ENCODE measurements around the gene POLR2F. TPM values are rescaled to one million over a fixed set of nuclear protein-coding genes. Genes with fewer than 3 reads are reported as not detected.
A peak's percentile ranks its signal among the peaks of the same experiment; 100 is the strongest.
"Not testable (repeated sequence)": the region's sequence is repeated elsewhere in the genome, so short reads cannot be mapped to it uniquely, and the experiment has no call there.

Gene POLR2F
- total RNA-seq, 1 donor from 2014 or later: 85.7 TPM

DNA sequence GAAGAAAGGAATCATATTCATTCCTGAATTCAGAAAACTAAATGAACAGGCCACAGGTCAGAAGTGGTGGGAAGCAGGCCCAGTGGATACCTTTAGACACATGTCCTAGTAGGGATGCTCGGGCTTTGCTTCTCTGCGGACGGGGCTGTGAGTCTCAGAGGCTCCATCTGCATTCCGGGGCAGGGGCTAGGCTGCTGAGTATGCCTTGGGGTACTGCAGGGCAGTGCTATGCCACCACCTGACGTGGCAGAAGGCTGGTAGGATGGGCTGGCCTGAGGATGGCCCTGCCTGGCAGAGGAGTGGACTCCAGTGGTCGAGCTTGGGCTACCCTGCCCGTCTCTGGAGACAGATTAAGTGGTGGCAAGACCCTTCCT is 9.7 kb upstream of the POLR2F start:
- no peak for ATAC-seq (ENCODE audit: poor library complexity)
- no peak for DNase-seq
- intact Hi-C loops (cut with DNase I): no loop called here

DNA sequence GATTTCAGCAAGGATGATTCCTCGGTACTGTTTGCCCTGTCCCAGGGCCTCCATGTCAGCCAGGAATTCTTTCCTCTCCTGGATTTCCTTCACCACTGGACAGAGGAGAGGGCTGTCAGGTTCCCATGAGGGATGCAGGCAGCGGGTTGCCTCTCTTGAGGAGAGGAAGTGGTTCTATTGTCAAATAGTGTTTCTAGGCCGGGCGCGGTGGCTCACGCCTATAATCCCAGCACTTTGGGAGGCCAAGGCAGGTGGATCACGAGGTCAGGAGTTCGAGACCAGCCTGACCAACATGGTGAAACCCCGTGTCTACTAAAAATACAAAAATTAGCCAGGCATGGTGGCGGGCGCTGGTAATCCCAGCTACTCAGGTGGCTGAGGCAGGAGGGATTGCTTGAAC is 9.1 kb upstream of the POLR2F start:
- intact Hi-C loops (cut with DNase I); ATAC-seq (ENCODE audit: poor library complexity); DNase-seq: not testable (repeated sequence)

DNA sequence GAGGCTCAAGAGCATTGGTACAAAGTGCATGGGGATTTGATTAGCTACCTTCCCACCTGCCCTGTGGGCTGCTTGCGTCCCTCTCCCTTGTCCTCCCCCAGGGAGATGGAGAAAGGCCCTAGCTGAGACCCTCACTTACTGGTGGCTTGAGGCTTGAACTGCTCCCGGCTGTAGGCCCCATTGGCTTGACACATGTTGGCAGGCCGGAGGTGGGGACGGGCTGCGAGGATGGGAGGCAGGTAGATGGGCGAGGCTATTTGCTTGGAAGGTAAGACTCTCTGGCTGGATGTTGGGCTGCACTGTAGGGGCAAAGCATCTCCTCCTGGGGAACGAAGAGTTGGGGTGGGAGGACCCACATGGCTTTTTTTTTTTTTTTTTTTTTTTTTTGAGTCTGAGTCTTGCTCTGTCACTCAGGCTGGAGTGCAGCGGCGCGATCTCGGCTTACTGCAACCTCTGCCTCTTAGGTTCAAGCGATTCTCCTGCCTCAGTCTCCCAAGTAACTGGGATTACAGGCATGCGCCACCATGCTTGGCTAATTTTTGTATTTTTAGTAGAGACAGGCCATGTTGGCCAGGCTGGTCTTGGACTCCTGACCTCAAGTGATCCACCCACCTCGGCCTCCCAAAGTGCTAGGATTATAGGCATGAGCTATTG is 6.2 kb upstream of the POLR2F start:
- intact Hi-C loops (cut with DNase I); ATAC-seq (ENCODE audit: poor library complexity); DNase-seq: not testable (repeated sequence)

- intact Hi-C loops (cut with DNase I): no loop called here
- DNase-seq: no peak
- no peak for ATAC-seq (ENCODE audit: poor library complexity)
Measured at GRCh38 chr22:37951305-37951704, 2.2 kb upstream of the POLR2F start.

DNA sequence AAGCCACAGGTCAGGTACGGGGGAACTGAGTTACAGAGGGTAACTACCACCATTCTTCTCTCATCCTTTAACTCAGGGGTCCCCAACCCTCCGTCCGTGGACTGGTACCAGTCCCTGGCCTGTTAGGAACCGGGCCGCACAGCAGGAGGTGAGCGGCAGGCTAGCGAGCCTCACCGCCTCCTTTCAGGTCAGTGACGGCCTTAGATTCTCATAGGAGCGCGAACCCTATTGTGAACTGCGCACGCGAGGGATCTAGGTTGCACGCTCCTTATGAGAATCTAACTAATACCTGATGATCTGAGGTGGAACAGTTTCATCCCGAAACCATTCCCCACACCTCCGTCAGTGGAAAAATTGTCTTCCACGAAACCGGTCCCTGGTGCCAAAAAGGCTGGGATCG is 870 bp upstream of the POLR2F start:
- peak; percentile 4 for ATAC-seq (ENCODE audit: poor library complexity)
- DNase-seq; intact Hi-C loops (cut with DNase I): not testable (repeated sequence)

DNA sequence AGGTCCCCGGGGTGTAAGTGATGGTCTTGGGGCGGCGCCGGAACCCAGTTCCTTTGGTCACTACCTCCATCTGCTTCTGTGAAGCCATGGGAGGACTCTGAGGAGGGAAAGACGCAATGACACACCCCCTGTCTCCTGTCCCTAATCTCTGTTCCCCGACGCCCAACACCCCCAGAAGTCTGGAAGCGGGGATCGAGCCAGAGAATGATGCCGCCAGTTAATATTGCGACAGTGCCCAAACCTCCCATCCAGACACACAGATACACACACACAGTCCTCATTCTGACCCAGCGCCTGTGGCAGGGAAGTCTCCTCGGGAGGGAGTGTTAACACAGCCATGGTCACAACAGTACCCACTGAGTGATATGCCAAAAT is 450 bp upstream of the POLR2F start:
- ATAC-seq (ENCODE audit: poor library complexity) (peak; percentile 62), DNase-seq (no peak)
- intact Hi-C loops (cut with DNase I): no loop called here

- intact Hi-C loops (cut with DNase I): no loop called here
- ATAC-seq (ENCODE audit: poor library complexity) (no peak), DNase-seq (no peak)
Measured at GRCh38 chr22:37954686-37955085, 1.2 kb downstream of the POLR2F start.

DNA sequence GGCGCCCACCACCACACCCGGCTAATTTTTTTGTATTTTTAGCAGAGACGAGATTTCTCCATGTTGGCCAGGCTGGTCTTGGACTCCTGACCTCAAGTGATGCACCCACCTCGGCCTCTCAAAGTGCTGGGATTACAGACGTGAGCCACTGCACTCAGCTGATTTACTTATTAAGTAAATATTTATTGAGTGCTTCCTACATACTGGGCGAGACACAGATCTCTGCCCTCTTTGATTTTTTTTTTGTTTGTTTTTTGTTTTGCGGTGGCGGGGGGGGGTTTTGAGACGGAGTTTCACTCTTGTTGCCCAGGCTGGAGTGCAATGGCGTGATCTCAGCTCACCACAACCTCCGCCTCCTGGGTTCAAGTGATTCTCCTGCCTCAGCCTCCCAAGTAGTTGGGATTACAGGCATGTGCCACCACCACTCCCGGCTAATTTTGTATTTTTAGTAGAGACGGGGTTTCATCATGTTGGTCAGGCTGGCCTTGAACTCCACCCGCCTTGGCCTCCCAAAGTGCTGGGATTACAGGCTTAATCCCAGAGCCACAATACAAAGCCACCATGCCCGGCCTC is 2.4 kb downstream of the POLR2F start:
- ATAC-seq (ENCODE audit: poor library complexity); DNase-seq; intact Hi-C loops (cut with DNase I): not testable (repeated sequence)

GRCh38 chr22:37957232-37957631 is 3.7 kb downstream of the POLR2F start:
- intact Hi-C loops (cut with DNase I): no loop called here
- DNase-seq (no peak), ATAC-seq (ENCODE audit: poor library complexity) (no peak)

- ATAC-seq (ENCODE audit: poor library complexity): no peak
- DNase-seq: no peak
- intact Hi-C loops (cut with DNase I): no loop called here
Measured at GRCh38 chr22:37959231-37959825, 5.8 kb downstream of the POLR2F start.

GRCh38 chr22:37961062-37961461 is 7.6 kb downstream of the POLR2F start:
- ATAC-seq (ENCODE audit: poor library complexity) (no peak), DNase-seq (no peak)
- intact Hi-C loops (cut with DNase I): no loop called here

- ATAC-seq (ENCODE audit: poor library complexity) (peak; percentile 50), DNase-seq (no peak)
- intact Hi-C loops (cut with DNase I): loop anchor here (5.0 kb wide), 1 partner anchor 149 kb away; no protein-coding TSS in a partner anchor
Measured at GRCh38 chr22:37965940-37966664, 12.6 kb downstream of the POLR2F start.

DNA sequence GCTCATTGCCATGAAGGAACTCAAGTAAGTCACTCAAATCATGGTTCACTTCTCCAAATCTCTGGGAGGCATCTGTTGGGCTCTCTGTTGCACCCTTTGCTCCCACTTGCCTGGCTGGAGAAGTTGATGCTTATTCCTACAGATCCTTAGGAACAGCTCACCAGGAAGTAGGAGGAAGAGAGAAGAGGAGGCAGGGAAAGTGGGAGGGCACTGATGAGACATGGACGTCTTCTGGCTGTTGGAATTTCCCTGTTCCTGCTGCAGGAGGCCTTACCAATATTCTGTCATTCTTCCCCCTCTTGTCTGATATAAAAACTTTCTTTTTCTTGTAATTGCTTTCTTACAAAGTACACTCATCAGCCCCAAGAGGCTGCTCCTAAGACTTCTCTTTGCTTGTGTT is 13.6 kb downstream of the POLR2F start:
- DNase-seq (no peak), ATAC-seq (ENCODE audit: poor library complexity) (no peak)
- intact Hi-C loops (cut with DNase I): loop anchor here (5.0 kb wide), 1 partner anchor 150 kb away; no protein-coding TSS in a partner anchor

DNA sequence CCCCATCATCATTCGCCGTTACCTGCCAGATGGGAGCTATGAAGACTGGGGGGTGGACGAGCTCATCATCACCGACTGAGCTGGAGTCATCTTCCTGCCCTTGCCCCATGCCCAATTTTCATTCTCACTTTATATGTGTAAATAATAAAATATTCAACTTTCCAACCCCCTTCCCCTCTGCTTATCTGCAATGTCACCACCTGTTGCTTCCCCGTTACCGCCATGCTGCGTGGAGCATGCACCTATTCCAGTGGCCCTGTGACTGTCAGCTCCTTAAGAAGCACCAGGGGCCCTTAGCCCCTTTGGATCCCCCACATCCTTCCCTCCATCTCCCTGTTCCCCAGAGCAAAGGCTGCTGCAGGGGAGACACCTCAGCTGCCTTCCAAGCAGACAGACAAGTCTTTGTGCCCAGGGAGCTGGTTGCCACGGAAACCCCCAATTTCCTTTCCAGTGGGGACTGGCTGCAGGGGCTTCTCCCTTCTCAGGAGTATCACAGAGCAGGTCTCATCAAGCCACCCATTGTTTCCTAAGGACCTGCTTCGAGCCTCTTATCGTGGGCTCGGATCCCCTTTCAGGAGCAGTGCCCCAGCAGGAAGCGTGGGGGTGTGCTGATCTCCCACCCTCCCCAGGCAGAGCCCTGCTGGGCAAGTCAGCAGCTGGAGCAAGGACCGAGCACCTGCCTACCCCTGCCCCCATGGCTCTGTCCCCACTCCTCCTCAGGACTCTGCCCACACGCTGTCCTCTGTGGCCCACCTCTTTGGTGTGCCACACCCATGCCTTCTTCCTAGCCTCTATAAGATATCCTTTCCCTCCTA is 14.3 kb downstream of the POLR2F start:
- DNase-seq (no peak), ATAC-seq (ENCODE audit: poor library complexity) (no peak)
- intact Hi-C loops (cut with DNase I): loop anchor here (5.0 kb wide), 1 partner anchor 151 kb away; no protein-coding TSS in a partner anchor

- no peak for ATAC-seq (ENCODE audit: poor library complexity)
- DNase-seq: no peak
- intact Hi-C loops (cut with DNase I): loop anchor here (5.0 kb wide), 1 partner anchor 151 kb away; no protein-coding TSS in a partner anchor
Measured at GRCh38 chr22:37968452-37969251, 15.2 kb downstream of the POLR2F start.

GRCh38 chr22:37970864-37971263 is 17.4 kb downstream of the POLR2F start:
- intact Hi-C loops (cut with DNase I): no loop called here
- ATAC-seq (ENCODE audit: poor library complexity) (no peak), DNase-seq (no peak)

GRCh38 chr22:37971475-37972434 is 18.3 kb downstream of the POLR2F start:
- DNase-seq (no peak), ATAC-seq (ENCODE audit: poor library complexity) (no peak)
- intact Hi-C loops (cut with DNase I): no loop called here

Data from Right ventricle myocardium superior (tissue), 1 donor.